T-helper 1 cell (primary cell): ENCODE results near the gene SLC35E2B.
A peak's percentile ranks its signal among the peaks of the same experiment; 100 is the strongest.

Experiments used
- DNase-seq, 5 donors: peaks; one replicate each; pipeline ENCODE4 v3.0.0-alpha.2; 2012 to 2020

Gene SLC35E2B

GRCh38 chr1:1623181-1623630 lies 69.4 kb downstream of the SLC35E2B start:
- DNase-seq = no peak

DNA sequence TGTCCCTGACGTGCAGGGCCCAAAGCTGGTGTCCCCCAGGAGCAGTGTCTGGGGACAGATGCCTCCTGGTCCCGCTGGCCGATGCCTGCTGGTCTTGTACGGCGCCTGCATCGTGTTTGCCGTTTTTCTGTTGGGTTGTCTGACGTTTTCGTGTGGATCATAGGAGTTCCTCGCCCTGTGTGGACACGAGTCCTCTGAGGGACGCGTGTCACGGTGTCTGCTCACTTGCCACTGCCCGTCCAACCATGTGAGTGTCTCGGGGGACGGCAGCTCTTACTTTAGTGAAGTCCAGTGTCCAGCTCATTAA lies 69.9 kb downstream of the SLC35E2B start:
- DNase-seq = no peak

DNA sequence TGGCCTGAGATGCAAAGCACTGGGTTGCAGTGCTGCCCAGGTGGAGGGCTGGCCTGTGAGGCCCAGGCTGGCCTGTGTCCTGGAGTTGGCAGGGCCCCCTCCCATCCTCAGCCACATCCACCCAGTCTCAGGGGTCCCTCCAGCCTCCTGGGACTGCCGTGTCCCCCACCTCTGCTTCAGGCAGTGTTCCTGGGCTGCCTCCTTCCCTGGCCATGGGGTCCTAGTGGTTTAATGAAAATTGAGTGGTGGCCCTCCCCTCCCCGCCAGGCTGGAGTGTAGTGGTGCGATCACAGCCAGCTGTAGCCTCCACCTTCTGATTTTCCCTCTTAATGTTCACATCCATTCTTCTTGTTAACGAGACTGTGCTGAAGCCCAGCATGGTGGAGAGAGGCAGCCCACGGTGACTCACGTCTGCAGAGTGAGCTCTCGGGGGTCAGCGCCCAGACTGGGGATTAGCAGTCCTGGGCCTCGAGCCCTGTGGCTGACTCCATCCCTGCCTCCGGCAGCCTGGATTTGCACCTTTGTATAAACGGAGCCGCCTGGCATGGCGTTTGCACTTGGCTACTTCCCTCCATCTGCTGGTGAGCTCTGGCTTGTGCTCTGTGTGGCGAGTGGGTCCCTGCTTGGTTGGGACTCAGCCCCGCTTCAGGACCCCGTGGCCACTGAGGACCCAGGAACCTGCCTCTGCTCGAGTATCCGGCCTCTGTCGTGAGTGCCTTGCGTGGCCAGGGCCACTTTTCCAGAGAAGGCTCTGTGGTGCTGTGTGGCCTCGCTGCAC lies 70.4 kb downstream of the SLC35E2B start:
- no peak for DNase-seq

DNA sequence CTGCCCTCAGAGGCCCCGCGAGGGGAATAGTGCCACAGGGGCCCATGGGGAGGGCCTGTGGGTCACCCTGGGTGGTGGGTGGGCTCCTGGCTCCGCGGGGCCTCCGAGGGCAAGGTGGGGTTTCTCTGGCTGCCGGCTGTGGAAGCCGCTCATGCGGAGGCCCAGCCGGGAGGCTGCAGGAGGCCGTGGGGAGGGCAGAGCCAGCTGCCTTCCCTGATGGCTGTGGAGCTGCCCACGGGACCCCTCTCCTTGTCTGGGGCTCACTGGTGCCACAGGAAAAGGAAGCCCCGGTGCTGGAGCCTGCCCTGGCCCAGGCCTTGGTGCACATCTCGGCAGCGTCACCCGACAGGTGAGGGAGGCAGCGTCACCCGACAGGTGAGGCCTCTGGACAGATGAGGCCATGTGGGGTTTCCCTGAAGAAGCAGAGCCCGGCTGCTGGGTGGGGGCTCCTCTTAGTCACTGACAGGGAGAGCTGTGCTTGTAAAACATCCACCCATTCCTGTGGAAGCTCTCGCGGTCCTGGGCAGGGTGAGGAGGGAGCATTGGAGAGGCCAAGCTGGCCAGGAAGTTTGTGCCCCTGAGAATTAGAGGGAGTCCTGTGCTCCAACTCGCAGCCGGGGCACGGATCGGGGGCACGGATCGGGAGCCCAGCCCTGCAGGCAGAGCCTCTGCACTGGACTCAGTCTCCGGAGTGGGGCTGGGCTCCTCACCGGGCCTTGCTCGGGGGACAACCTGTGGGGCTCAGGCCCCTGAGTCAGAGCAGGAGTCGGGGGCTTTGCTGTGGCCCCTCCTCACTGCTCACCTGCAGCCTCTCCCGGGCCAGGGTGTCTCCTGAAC lies 71.2 kb downstream of the SLC35E2B start:
- no peak for DNase-seq

DNA sequence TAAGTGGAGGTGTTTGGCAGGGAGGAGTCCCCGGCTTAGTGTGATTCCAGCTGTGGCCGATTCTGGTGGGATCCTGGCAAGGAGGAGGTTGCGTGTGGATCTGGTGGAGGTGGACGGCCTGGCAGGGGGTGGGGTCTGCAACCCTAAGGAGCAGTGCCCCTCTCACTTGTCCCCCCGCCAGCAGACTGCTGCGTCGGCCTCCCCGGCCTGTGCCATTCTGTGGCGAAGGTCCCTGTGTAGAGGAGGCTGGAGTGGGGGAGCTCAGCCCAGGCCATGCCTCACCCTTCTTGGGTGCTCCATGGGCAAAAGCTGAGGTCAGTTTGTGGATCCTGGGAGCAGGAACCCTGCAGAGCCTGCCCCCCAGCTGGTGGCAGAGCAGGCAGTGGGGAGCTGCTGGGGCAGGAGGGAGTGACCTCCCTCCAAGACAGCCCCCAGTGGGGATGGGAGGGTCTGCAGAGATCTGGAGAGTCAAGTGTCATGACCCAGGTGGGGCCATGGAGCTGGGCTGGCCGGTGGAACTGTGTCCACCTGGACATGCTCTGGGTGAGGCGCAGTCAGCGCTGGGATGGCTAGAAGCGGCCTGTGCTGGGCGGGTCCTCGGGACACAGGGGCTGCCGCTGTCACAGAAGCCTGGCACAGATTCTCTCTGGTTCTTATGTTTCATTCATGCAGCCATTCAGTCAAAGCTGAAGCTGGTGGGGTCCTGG lies 72.0 kb downstream of the SLC35E2B start:
- DNase-seq = peak in 1 of 5 donors; percentile 5

GRCh38 chr1:1619917-1620361 lies 72.7 kb downstream of the SLC35E2B start:
- no peak for DNase-seq

DNA sequence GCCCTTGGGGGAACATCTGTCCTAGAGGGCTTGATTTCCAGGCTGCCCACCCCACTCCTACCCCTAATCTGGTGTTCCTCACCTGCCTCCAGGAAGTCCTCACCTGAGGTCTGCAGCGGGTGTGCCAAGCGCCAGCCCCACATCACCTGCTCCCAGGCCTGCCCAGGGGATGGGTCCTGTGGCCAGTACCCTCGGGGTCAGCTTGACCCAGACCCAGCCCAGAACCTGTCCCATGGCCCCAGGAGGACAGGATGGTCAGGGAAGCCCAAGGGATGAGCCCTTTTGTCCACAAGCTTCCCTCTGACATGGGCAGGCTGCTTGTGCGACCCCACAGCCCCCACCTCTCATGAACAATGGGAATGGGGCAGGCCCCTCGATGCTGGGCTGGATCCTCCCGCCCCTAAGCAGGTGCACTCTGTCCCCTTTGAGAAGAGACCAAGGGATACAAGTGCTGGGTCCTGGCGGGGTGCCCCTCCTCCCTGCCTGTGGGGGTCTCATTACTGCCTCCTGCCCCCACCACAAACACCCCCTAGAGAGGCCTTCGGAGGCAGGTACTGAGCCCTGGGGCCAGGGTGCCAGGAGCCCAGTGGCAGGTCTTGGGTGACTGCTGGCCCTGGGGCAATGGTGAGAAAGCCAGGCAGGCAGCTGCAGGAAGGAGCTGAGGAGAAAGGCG lies 74.1 kb downstream of the SLC35E2B start:
- DNase-seq = no peak

GRCh38 chr1:1617925-1618324 lies 74.7 kb downstream of the SLC35E2B start:
- DNase-seq = peak in 1 of 5 donors; percentile 5

DNA sequence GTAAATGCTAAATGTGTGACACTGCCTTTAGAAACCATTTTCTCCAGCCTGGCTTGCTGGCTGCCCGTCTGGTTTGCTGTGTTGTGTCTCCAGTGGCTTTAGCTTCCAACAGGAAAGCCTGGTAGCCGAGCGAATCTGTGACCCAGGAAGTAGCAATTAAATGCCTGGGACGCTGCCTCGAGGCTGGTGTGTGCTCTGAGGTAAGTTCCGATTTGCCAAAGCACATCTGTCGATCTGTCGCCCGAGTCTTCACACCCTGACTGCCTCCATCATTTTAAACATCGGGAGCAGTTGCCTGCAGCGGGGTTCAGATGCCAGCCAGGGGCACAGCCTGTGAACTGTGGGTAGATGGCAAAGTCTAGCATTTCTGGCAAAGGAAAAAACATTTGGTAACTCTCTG lies 75.1 kb downstream of the SLC35E2B start:
- DNase-seq = no peak

GRCh38 chr1:1616838-1617237 lies 75.8 kb downstream of the SLC35E2B start:
- peak in 1 of 5 donors; percentile 4 for DNase-seq

GRCh38 chr1:1616045-1616790 lies 76.4 kb downstream of the SLC35E2B start:
- peak in 4 of 5 donors; percentile 13 to 61 (median 36) for DNase-seq

- DNase-seq = peak; percentile 96 to 100 (median 98)
Observed at GRCh38 chr1:1615256-1616044, 77.1 kb downstream of the SLC35E2B start, which contains the start of gene MIB2. TSS of gene MIB2 (plus strand) at chr1:1615500. CDS start at chr1:1623453, 7,953 bp downstream.

DNA sequence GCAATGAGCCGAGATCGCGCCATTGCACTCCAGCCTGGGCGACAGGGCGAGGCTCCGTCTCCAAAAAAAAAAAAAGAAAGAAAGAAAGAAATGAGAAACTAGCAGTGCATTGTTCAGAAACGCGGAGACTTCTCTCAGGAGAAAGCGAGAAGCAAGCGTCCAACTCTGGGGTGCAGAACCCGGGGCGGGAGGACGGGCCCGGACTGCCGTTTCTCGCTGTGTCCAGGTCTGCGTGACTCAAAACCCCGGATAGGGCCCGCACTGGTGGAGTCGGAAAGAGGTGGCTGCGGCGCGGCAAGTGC lies 77.7 kb downstream of the SLC35E2B start:
- DNase-seq = no peak

- DNase-seq = peak; percentile 30 to 45 (median 36)
Observed at GRCh38 chr1:1614204-1614953, 78.2 kb downstream of the SLC35E2B start.

GRCh38 chr1:1613509-1614082 lies 79.0 kb downstream of the SLC35E2B start:
- no peak for DNase-seq

- DNase-seq = no peak
Observed at GRCh38 chr1:1612104-1612400, 80.5 kb downstream of the SLC35E2B start.

GRCh38 chr1:1610796-1611195 lies 81.8 kb downstream of the SLC35E2B start:
- no peak for DNase-seq

GRCh38 chr1:1609822-1610485 lies 82.6 kb downstream of the SLC35E2B start:
- no peak for DNase-seq
